HepG2 (cell line): ENCODE measurements around the gene CD6. TPM values are rescaled to one million over a fixed set of nuclear protein-coding genes. Genes with fewer than 3 reads are reported as not detected.

Experiments used
- ATAC-seq: fragments of 200-7000 bp; cut with Tn5 transposase; 3 replicates; pipeline ENCODE4 v1.9.1; 2020; ENCODE audit warnings: mild to moderate bottlenecking, moderate library complexity
- Bru-seq: library from RNA; stranded (reverse); fragments of 400-500 nt; gene quantifications from one replicate; lab custom pipeline; 2021; lab: Mats Ljungman, UMichigan
- BruChase-seq, 2 experiments: library from RNA; stranded (reverse); fragments of 400-500 nt; gene quantifications; one replicate each; lab custom pipeline; 2021; lab: Mats Ljungman, UMichigan
- BruUV-seq: library from RNA; stranded (reverse); fragments of 400-500 nt; replicated peaks from 2 replicates; lab custom pipeline; 2021; lab: Mats Ljungman, UMichigan
- CTCF ChIA-PET: fragments of 300-600 bp; formaldehyde crosslinking; extraction: SDS; loops from one replicate; lab custom pipeline; 2021; ENCODE audit warnings: low total read pairs, inconsistent platforms, low intra/inter-chr PET ratio; lab: Yijun Ruan, JAX
- POLR2A ChIA-PET: fragments of 350-600 bp; sonication (Branson Sonifier 250); formaldehyde crosslinking; loops from one replicate; lab custom pipeline; 2020; ENCODE audit warnings: antibody characterized with exemption, inconsistent platforms; lab: Yijun Ruan, JAX
- DNase-seq: peaks from one replicate; pipeline ENCODE4 v3.0.0-alpha.2; 2015; ENCODE audit warnings: low spot score
- FAIRE-seq: peaks from 3 replicates; lab custom pipeline; 2011; peaks lifted over from hg19 to GRCh38; lab: Jason Lieb, UNC
- H2AFZ ChIP-seq: one replicate; pipeline ENCODE4 v1.6.1; 2011; ENCODE audit warnings: low read length, inconsistent platforms
- H3K27ac ChIP-seq: fragments of 300-600 bp; 3 replicates; pipeline ENCODE4 v1.8.0; 2011; ENCODE audit warnings: mixed run types, mild to moderate bottlenecking, mixed read lengths, low read length, inconsistent platforms; ENCODE audit not compliant: insufficient read depth; ENCODE audit errors: extremely low read length
- H3K27me3 ChIP-seq, 2 experiments: fragments of 200-600 bp in 1 of 2; 2 replicates in 1 of 2; 3 replicates in 1 of 2; pipeline versions ENCODE4 v1.6.0 to v1.8.0; 2011; ENCODE audit warnings: low read length in 2 of 2, mild to moderate bottlenecking in 2 of 2, moderate library complexity in 2 of 2, inconsistent platforms in 1 of 2; ENCODE audit not compliant: insufficient read depth in 2 of 2, control insufficient read depth in 1 of 2
- H3K36me3 ChIP-seq, 2 experiments: fragments of 200-600 bp in 1 of 2; replicated peaks in 1 of 2; 2 replicates in 1 of 2; 3 replicates in 1 of 2; pipeline versions ENCODE4 v1.5.1 to v1.8.0; 2011; ENCODE audit warnings: low read length in 2 of 2, inconsistent platforms in 1 of 2; ENCODE audit not compliant: insufficient read depth in 2 of 2, control insufficient read depth in 1 of 2
- H3K4me1 ChIP-seq: 2 replicates; pipeline ENCODE4 v1.5.1; 2012; ENCODE audit warnings: low read length, inconsistent platforms; ENCODE audit not compliant: insufficient read depth
- H3K4me2 ChIP-seq: 2 replicates; pipeline ENCODE4 v1.6.0; 2011; ENCODE audit warnings: low read depth, low read length, inconsistent platforms
- H3K4me3 ChIP-seq, 3 experiments: fragments of 200-600 bp in 1 of 3; sonication (generic), shearing (Covaris generic) in 1 of 3; replicated peaks in 1 of 3; 2 replicates each; pipeline ENCODE4 v1.5.1; 2011 to 2016; ENCODE audit warnings: low read length in 3 of 3, inconsistent platforms in 2 of 3, low read depth in 2 of 3, mild to moderate bottlenecking in 2 of 3, control low read depth in 1 of 3, mixed read lengths in 1 of 3; ENCODE audit not compliant: insufficient read depth in 1 of 3
- H3K79me2 ChIP-seq: one replicate; pipeline ENCODE4 v1.6.1; 2011; ENCODE audit warnings: low read length, inconsistent platforms; ENCODE audit not compliant: insufficient read depth
- H3K9ac ChIP-seq: 2 replicates; pipeline ENCODE4 v1.6.0; 2011; ENCODE audit warnings: mild to moderate bottlenecking, low read depth, low read length, inconsistent platforms; ENCODE audit not compliant: insufficient read depth
- H3K9me3 ChIP-seq: 2 replicates; pipeline ENCODE4 v1.5.1; 2012; ENCODE audit warnings: mild to moderate bottlenecking, low read length
- H4K20me1 ChIP-seq: 2 replicates; pipeline ENCODE4 v1.6.0; 2011; ENCODE audit warnings: inconsistent platforms, mild to moderate bottlenecking, low read length, moderate library complexity; ENCODE audit not compliant: insufficient read depth
- LCORL ChIP-seq, 2 experiments: fragments of 450-650 bp in 1 of 2; sonication (generic) in 1 of 2; formaldehyde crosslinking in 1 of 2; IDR thresholded peaks; 2 replicates each; pipeline versions ENCODE4 v1.5.0 to v1.6.1; 2017 to 2020; ENCODE audit warnings: antibody characterized with exemption in 1 of 2, missing genetic modification reagents in 1 of 2
- RORA ChIP-seq: sonication (generic); formaldehyde crosslinking; IDR thresholded peaks from 2 replicates; pipeline ENCODE4 v1.5.0; 2020; ENCODE audit warnings: mild to moderate bottlenecking, missing genetic modification reagents, moderate library complexity
- TOE1 ChIP-seq: sonication (generic); formaldehyde crosslinking; IDR thresholded peaks from 2 replicates; pipeline ENCODE4 v1.4.0; 2020; ENCODE audit warnings: mild to moderate bottlenecking, missing genetic modification reagents
- ZBTB38 ChIP-seq: sonication (generic); formaldehyde crosslinking; IDR thresholded peaks from 2 replicates; pipeline ENCODE4 v1.5.1; 2020; ENCODE audit warnings: mild to moderate bottlenecking, missing genetic modification reagents
- ZFP91 ChIP-seq: sonication (generic); formaldehyde crosslinking; IDR thresholded peaks from 2 replicates; pipeline ENCODE4 v1.9.0; 2022; ENCODE audit warnings: missing genetic modification reagents, mild to moderate bottlenecking, borderline replicate concordance
- ZGPAT ChIP-seq: IDR thresholded peaks from 2 replicates; pipeline ENCODE4 v1.6.1; 2016; ENCODE audit warnings: mild to moderate bottlenecking
- ZNF143 ChIP-seq: sonication (generic); formaldehyde crosslinking; IDR thresholded peaks from 2 replicates; pipeline ENCODE4 v1.4.0; 2020; ENCODE audit warnings: missing genetic modification reagents
- ZNF616 ChIP-seq: sonication (generic); formaldehyde crosslinking; IDR thresholded peaks from 2 replicates; pipeline ENCODE4 v1.5.0; 2020; ENCODE audit warnings: low read depth, mild to moderate bottlenecking, missing genetic modification reagents
- WGBS: methylation state at CpG from one replicate; pipeline ENCODE4 v1.1.6; 2017; ENCODE audit warnings: low lambda C conversion rate; 5-methylcytosine and 5-hydroxymethylcytosine counted together
- in situ Hi-C: cut with HindIII; loops from 2 replicates; pipeline ENCODE4 v1.10.0; 2017; ENCODE audit warnings: low pct_unique_long_range_greater_than_20kb; ENCODE audit not compliant: extremely low pct_ligation_motif_present
- intact Hi-C: fragments of 100-400 bp; cut with micrococcal nuclease; formaldehyde crosslinking; loops from one replicate; pipeline ENCODE4 v1.10.0; 2022; ENCODE audit not compliant: unreplicated experiment
- long read RNA-seq, 2 experiments: library from RNA in 1 of 2; library from polyadenylated mRNA in 1 of 2; stranded (forward) in 1 of 2; unstranded in 1 of 2; transcript quantifications; one replicate each; pipeline ENCODE4 v2.0.0, GENCODE V29; 2019 to 2022
- polyA minus RNA-seq, 3 experiments: library from RNA; depleted of rRNA, polyadenylated mRNA; stranded (reverse); fragments of >200 nt; gene quantifications; 2 replicates each; pipeline ENCODE4 v1.2.3, GENCODE V29; 2011; ENCODE audit warnings: low replicate concordance in 1 of 3
- polyA plus RNA-seq, 8 experiments: library from polyadenylated mRNA; depleted of rRNA in 3 of 8; stranded (reverse) in 7 of 8; unstranded in 1 of 8; fragments of >200 nt; fragmentation: Illumina TruSeq in 4 of 8; extraction: Trizol in 4 of 8; gene quantifications; 2 replicates each; pipeline versions ENCODE4 v1.2.1 to v1.2.3, GENCODE V29; 2011 to 2016; ENCODE audit warnings: low read depth in 4 of 8, missing spikeins in 1 of 8, mixed read lengths in 1 of 8; ENCODE audit not compliant: insufficient read depth in 1 of 8
- total RNA-seq, 5 experiments: library from RNA; depleted of rRNA; stranded (reverse); fragments of >200 nt; fragmentation: Illumina TruSeq; extraction: Trizol; gene quantifications; 2 replicates each; pipeline ENCODE4 v1.2.3, GENCODE V29; 2016; ENCODE audit warnings: low read depth in 1 of 5
- TF ChIP-seq, protein P1 (sequence below): IDR thresholded peaks from 2 replicates; pipeline ENCODE4 v1.6.1; 2016; ENCODE audit warnings: low read depth, control low read depth

The CD6 gene, protein sequence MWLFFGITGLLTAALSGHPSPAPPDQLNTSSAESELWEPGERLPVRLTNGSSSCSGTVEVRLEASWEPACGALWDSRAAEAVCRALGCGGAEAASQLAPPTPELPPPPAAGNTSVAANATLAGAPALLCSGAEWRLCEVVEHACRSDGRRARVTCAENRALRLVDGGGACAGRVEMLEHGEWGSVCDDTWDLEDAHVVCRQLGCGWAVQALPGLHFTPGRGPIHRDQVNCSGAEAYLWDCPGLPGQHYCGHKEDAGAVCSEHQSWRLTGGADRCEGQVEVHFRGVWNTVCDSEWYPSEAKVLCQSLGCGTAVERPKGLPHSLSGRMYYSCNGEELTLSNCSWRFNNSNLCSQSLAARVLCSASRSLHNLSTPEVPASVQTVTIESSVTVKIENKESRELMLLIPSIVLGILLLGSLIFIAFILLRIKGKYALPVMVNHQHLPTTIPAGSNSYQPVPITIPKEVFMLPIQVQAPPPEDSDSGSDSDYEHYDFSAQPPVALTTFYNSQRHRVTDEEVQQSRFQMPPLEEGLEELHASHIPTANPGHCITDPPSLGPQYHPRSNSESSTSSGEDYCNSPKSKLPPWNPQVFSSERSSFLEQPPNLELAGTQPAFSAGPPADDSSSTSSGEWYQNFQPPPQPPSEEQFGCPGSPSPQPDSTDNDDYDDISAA
- total RNA-seq (2016; rRNA removed; fragmentation: Illumina TruSeq; extraction: Trizol) = not detected in 2 replicates
- total RNA-seq (2016; cell fraction: cytosol; rRNA removed; fragmentation: Illumina TruSeq; extraction: Trizol; ENCODE audit: low read depth) = not detected in 2 replicates
- total RNA-seq (2016; cell fraction: insoluble cytoplasmic fraction; rRNA removed; fragmentation: Illumina TruSeq; extraction: Trizol) = not detected in 2 replicates
- not detected in 2 replicates for total RNA-seq (2016; cell fraction: membrane; rRNA removed; fragmentation: Illumina TruSeq; extraction: Trizol)
- total RNA-seq (2016; cell fraction: nucleus; rRNA removed; fragmentation: Illumina TruSeq; extraction: Trizol) = not detected in 2 replicates
- polyA plus RNA-seq (2011; rRNA removed) = not detected in 2 replicates
- not detected in 2 replicates for polyA plus RNA-seq (2011; cell fraction: cytosol; rRNA removed)
- not detected in 2 replicates for polyA plus RNA-seq (2011; cell fraction: nucleus; rRNA removed)
- not detected in 2 replicates for polyA plus RNA-seq (2012)
- polyA plus RNA-seq (2016; cell fraction: cytosol; fragmentation: Illumina TruSeq; extraction: Trizol; ENCODE audit: low read depth) = not detected in 2 replicates
- polyA plus RNA-seq (2016; cell fraction: insoluble cytoplasmic fraction; fragmentation: Illumina TruSeq; extraction: Trizol; ENCODE audit: low read depth) = not detected in 2 replicates
- polyA plus RNA-seq (2016; cell fraction: membrane; fragmentation: Illumina TruSeq; extraction: Trizol; ENCODE audit: low read depth) = not detected in 2 replicates
- not detected in 2 replicates for polyA plus RNA-seq (2016; cell fraction: nucleus; fragmentation: Illumina TruSeq; extraction: Trizol; ENCODE audit: insufficient read depth, low read depth)
- not detected in 2 replicates for polyA minus RNA-seq (2011; rRNA and poly(A)+ RNA removed; ENCODE audit: low replicate concordance)
- polyA minus RNA-seq (2011; cell fraction: cytosol; rRNA and poly(A)+ RNA removed) = not detected in 2 replicates
- polyA minus RNA-seq (2011; cell fraction: nucleus; rRNA and poly(A)+ RNA removed) = not detected in 2 replicates
- Bru-seq, nascent RNA = not detected
- percentile 3 among the genes with signal in this experiment for BruChase-seq, experiment 1, labeled RNA remaining after a 6-hour chase
- BruChase-seq, experiment 2, labeled RNA remaining after a 2-hour chase = not detected
- long read RNA-seq, experiment 1 = 0 reads
- long read RNA-seq, experiment 2 = 0 reads

DNA sequence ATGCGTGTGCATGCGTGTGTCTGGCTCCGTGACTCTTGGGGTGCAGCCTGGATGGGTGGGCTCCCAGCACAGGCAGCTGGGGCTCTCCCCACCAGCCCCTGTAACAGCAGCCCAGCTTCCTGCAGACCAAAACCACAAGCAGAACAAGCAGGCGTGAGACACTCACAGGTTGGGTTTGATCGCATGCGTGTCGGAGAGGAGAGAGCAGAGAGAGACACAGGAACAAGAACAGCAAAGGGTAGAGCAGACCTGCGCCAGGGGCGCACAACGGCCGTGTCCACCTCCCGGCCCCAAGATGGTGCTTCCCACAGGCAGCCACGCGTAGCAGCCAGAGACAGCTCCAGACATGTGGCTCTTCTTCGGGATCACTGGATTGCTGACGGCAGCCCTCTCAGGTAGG is at the start of gene CD6:
TSS of gene CD6 (plus strand) at position 161 of the 400 bp plus-strand sequence. CDS start at position 347, 186 bp downstream.
- H3K4me1 ChIP-seq = no peaks in the 10 kb centered on the region
- no peaks in the 10 kb centered on the region for H3K79me2 ChIP-seq
- POLR2A ChIA-PET = no interaction called here
- BruUV-seq = no TSS peak
- no peaks in the 10 kb centered on the region for H3K9me3 ChIP-seq
- FAIRE-seq (no peak), DNase-seq (no peak), ATAC-seq (no peak)
- in situ Hi-C loops (no loop called here), intact Hi-C loops (no loop called here)
- H3K4me3 ChIP-seq = no peak within 1 kb of the TSS
- 41% methylated on average over 16 of the region's 16 CpGs for WGBS
- no peak within 1 kb of the TSS for H2AFZ ChIP-seq
- peaks cover 7 to 61% of the 10 kb centered on the region in 2 experiments; a peak in 4 of 5 replicates for H3K27me3 ChIP-seq
- no peak within 1 kb of the TSS for H3K27ac ChIP-seq
- CTCF ChIA-PET = interaction anchor here (3.1 kb wide), 1 partner anchor 202 kb away, joined by 11 read pairs; no protein-coding TSS in a partner anchor
- no peaks in the 10 kb centered on the region for H4K20me1 ChIP-seq
- no peaks in the 10 kb centered on the region; a peak in 1 of 5 replicates for H3K36me3 ChIP-seq
- no peak within 1 kb of the TSS for H3K4me2 ChIP-seq
- no peak within 1 kb of the TSS for H3K9ac ChIP-seq
- no peak for TF ChIP-seq ZBTB38 (CRISPR knock-in tag)
- TF ChIP-seq ZNF616 (CRISPR knock-in tag) = no peak
- TF ChIP-seq RORA (CRISPR knock-in tag) = no peak
- no peak for TF ChIP-seq TOE1
- TF ChIP-seq LCORL (IDR thresholded peaks at IDR 0.05) = no peak
- TF ChIP-seq LCORL (CRISPR knock-in tag; IDR thresholded peaks at IDR 0.05) = no peak
- no peak for TF ChIP-seq ZNF143 (CRISPR knock-in tag)
- no peak for TF ChIP-seq ZFP91 (CRISPR knock-in tag)
- no peak for TF ChIP-seq ZGPAT
- TF ChIP-seq, protein P1, sequence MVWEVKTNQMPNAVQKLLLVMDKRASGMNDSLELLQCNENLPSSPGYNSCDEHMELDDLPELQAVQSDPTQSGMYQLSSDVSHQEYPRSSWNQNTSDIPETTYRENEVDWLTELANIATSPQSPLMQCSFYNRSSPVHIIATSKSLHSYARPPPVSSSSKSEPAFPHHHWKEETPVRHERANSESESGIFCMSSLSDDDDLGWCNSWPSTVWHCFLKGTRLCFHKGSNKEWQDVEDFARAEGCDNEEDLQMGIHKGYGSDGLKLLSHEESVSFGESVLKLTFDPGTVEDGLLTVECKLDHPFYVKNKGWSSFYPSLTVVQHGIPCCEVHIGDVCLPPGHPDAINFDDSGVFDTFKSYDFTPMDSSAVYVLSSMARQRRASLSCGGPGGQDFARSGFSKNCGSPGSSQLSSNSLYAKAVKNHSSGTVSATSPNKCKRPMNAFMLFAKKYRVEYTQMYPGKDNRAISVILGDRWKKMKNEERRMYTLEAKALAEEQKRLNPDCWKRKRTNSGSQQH (CRISPR knock-in tag) = no peak
